NCI-H82 treated with DMSO at 0.1 percent for 48 hours (cell line): ENCODE data around the gene SEPTIN11.

Experiments used
- DNase-seq: peaks from one replicate; lab custom pipeline; 2025; ENCODE audit not compliant: unreplicated experiment; lab: John Stamatoyannopoulos, UW

SEPTIN11 gene

GRCh38 chr4:76977736-76978350 lies 28.3 kb downstream of the SEPTIN11 start:
- DNase-seq = no peak

GRCh38 chr4:76979236-76979635 lies 29.7 kb downstream of the SEPTIN11 start:
- DNase-seq = no peak

DNA sequence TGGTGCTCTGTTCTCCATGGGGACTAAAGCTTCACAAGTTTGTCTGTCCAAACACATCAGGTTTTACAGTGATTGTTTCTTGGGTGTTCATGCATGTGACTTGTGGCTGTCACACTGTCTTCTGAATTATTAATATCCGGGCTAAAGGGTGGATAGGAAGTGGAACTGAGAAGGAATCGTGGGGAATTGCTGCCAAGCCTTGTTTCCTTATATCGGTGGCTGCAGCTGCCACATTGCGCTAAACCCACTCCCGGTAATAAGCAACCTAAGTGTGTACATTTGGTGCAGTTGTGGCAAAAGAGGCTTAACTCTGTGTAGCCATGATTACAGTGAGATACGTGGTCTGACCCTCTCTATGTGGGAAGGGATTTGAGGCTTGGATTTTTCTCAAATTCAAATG lies 30.7 kb downstream of the SEPTIN11 start:
- no peak for DNase-seq

- DNase-seq = no peak
Measured at GRCh38 chr4:76981644-76982043, 32.1 kb downstream of the SEPTIN11 start.

DNA sequence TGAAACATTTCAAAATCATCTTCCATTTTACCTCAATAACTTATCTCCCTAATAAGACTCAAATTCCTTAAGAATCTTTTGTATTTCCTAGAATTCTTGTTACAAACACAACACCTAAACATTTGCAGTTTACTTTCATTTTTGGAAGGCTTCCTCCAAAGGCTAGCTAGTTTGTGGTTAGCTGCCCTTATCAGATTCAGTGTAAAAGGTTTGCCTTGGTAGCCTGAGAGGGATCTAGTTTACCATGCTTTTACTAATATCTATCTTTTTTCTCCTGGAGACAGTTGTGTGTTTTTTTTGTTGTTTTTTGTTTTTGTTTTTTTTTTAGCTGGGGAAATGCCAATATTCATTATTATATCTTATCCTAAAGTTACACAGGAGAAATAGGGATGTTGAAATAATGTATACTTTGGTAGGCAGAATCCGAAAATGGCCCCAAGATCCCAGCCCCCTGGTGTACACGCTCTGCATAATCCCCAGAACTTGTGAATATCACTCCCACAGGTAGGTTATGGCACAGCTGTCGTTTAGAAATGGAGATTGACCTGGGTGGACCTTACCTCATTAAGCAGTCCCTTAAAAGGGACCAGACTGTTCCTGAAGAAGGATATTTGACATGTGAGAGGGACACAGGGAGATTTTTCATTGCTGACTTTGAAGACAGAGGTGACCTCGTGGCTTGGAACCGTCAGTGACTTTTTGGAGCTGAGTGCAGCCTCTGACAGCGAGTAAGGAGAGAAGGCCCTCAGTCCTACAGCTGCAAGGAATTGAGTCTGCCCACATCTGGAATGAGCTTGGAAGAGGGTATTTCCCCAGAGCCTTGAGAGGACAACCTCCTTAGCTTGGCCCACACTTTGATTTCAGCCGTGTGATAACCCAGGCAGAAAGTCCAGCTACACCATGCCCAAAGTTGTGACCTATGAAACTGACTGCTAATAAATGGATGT lies 33.4 kb downstream of the SEPTIN11 start:
- DNase-seq = no peak

GRCh38 chr4:76984127-76984526 lies 34.6 kb downstream of the SEPTIN11 start:
- no peak for DNase-seq

- DNase-seq = no peak
Measured at GRCh38 chr4:76984788-76985211, 35.2 kb downstream of the SEPTIN11 start.

DNA sequence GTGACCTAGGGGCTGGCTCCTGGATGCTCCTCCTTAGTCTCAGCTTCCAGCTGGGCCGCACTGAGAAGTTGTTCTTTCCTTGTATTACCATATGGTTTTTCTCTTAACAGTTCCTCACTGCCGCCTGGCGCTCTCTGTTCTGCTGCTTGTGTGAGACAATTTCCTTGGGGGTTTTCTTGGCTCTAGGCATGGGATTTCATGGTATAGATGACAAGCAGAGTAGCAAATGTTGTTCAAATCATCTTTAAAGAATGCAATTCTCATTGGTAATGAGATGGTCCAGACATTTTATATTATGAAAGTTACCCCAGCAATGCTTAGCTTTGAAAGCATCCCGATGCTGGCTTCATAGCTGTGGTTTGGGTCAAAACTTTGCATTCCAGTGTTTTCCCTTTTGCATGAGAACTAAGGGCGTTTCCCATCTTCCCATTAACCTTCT lies 37.6 kb downstream of the SEPTIN11 start:
- DNase-seq = no peak

GRCh38 chr4:76987685-76988084 lies 38.1 kb downstream of the SEPTIN11 start:
- DNase-seq = no peak

DNA sequence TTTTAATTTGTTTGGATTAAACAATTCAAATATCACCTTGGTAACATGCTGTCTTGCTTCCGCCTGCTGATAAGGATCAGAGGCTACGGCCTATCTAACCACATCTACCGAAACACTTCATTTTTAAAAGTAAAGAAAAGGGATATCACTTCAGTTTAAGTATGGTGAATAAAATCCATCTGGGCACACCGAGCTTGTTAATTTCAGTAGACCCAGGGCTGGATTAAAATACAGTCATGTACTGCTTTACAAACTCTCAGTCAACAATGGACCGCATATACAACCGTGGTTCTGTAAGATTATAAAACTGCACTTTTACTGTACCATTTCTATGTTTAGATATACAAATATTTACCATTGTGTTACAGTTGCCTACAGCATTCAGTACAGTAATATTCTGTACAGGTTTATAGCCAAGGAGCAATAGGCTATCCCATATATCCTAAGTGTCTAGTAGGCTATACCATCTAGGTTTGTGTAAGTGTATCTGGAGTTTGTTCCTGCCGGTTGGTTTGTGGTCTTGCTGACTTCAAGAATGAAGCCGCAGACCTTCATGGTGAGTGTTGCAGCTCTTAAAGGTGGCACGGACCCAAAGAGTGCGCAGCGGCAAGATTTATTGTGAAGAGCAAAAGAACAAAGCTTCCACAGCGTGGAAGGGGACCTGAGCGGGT lies 40.0 kb downstream of the SEPTIN11 start:
- no peak for DNase-seq

DNA sequence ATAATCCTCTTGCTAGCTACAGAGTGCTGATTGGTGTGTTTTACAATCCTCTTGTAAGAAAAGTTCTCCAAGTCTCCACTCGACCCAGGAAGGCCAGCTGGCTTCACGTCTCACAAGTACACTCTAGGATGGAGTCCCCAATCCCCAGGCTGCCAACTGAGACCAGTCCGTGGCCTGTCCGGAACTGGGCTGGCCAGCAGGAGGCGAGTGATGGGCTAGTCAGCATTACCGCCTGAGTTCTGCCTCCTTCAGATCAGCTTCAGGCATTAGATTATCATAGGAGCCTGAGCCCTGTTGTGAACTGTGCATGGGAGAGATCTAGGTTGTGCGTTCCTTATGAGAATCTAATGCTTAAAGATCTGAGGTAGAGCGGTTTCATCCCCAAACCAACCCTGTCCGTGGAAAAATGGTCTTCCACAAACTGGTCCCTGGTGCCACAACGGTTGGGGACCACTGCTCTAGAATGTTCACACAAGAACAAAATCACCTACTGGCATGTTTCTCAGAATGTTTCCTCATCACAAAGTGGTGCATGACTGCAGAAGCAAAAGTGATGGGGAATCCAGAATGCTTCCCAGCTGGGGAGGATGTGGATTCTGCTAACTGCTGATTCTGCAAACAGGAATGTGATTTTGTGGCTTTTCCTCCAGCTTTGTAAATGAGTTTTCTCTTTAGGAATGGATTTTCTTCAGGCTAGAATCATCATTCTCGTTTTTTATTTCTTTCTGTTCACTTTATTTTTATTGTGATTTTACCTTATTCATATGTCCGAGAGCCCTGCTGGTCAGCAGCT lies 40.9 kb downstream of the SEPTIN11 start:
- DNase-seq = no peak

DNA sequence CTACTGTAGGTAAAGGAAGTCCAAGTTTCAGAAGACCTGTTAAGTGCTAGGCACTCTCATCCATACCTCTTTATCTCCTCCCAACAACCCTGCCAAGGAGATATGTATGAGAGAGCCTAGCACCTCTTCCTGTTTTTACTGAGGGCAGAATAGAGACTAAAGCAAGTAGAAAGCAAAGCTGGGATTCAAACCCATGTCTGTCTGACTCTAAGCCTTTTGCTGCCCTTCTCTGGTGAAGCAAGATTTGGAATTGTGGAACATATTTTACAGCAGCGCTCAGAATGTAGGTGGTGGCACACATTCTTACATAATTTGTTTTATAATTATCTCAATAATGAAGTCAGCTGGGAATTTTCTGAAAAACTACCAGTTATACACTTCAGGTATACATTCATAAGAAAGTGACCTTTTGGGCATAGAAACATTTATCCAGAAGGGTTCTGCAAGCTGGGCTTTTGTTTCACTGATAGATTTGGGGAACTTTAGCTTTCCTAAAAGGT lies 41.7 kb downstream of the SEPTIN11 start:
- DNase-seq = no peak

DNA sequence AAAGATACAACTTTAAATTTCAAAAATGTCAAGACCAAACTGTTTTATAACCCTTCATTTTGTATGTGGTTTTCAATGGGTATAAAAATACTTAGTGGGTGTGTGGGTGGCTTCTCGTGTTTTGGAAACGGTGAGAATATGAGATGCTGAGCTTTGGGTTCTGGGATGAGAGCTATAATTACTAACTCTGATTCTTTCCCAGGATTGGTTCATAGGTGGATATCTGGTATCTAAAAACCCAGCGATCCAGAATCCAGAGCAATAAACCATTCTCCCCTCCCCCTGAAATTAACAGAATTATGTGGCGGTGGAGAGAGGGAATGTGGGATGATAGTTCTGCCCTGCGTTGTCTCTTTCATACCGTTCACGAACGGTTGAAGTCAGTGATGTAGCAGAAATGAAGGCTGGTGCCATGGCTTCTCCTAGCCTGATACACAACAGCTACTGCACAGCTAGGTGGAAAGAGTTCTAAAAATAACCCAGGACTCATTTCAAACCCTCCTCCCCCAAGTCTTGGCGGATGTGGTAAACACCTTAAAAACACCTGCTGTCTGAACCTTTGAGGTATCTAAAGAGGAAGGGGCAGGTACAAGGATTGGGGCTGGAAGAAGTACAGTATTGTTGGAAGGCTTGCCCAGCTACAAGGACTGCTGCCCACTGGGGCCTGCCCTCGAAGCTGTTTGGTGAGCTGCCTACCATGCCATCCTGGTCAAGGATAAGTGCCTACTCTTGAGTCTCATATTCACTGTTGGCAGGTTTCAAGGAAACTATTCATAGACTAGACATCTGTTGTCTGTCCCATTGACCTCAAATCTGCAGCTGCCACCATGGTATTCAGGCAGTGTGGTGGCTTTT lies 44.5 kb downstream of the SEPTIN11 start:
- no peak for DNase-seq

DNA sequence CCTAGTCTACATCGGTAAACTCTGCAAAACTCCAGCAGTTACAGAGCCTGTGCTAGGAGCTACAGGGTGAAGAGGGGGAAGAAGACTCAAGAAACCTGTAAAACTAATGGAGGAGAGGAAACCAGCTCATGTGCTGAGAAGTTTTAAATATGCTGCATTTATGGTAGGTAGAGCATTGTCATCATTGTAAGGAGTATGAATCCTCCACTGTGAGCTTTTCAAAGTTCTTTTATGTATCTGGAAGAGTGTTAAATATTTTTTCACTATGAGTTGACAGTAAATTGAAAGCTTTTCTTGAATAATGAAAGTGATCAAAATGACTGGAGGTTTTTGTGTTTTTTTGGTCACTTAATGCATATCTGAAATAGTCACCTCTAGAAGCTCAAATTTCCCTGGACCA lies 46.2 kb downstream of the SEPTIN11 start:
- DNase-seq = no peak

GRCh38 chr4:76996445-76996844 lies 46.9 kb downstream of the SEPTIN11 start:
- DNase-seq = no peak

- DNase-seq = no peak
Measured at GRCh38 chr4:76997077-76997476, 47.5 kb downstream of the SEPTIN11 start.

- DNase-seq = no peak
Measured at GRCh38 chr4:76997532-76997931, 48.0 kb downstream of the SEPTIN11 start.

GRCh38 chr4:76998251-76998901 lies 48.8 kb downstream of the SEPTIN11 start:
- no peak for DNase-seq
